D341Med (cell line): Measurements from ENCODE around the gene ZKSCAN3.
"Not testable (repeated sequence)": the region's sequence is repeated elsewhere in the genome, so short reads cannot be mapped to it uniquely, and the experiment has no call there.

Source experiments
- DNase-seq: peaks from one replicate; pipeline ENCODE4 v3.0.0; 2012; ENCODE audit warnings: low spot score

The ZKSCAN3 gene

GRCh38 chr6:28349892-28350737 lies at the start of gene ZKSCAN3:
Gene ZKSCAN3, plus strand, starts transcription at chr6:28349947. Its CDS starts 9,640 bp downstream, at chr6:28359587.
- DNase-seq = peak; percentile 87

GRCh38 chr6:28303570-28303969 lies 46.2 kb upstream of the ZKSCAN3 start:
- no peak for DNase-seq

GRCh38 chr6:28306363-28306762 lies 43.4 kb upstream of the ZKSCAN3 start:
- DNase-seq = not testable (repeated sequence)

GRCh38 chr6:28311139-28311823 lies 38.5 kb upstream of the ZKSCAN3 start:
- no peak for DNase-seq

GRCh38 chr6:28312939-28313338 lies 36.8 kb upstream of the ZKSCAN3 start:
- DNase-seq = no peak

- no peak for DNase-seq
These were observed 34.1 kb upstream of the ZKSCAN3 start for GRCh38 chr6:28315628-28316027.

- not testable (repeated sequence) for DNase-seq
These were observed 31.9 kb upstream of the ZKSCAN3 start for GRCh38 chr6:28317866-28318265.

GRCh38 chr6:28322661-28323060 lies 27.1 kb upstream of the ZKSCAN3 start:
- no peak for DNase-seq

- DNase-seq = no peak
These were observed 25.8 kb upstream of the ZKSCAN3 start for GRCh38 chr6:28323813-28324424.

GRCh38 chr6:28326371-28326948 lies 23.3 kb upstream of the ZKSCAN3 start:
- no peak for DNase-seq

GRCh38 chr6:28330041-28330440 lies 19.7 kb upstream of the ZKSCAN3 start:
- DNase-seq = no peak

- DNase-seq = no peak
These were observed 16.7 kb upstream of the ZKSCAN3 start for GRCh38 chr6:28333047-28333446.

GRCh38 chr6:28333599-28334018 lies 16.1 kb upstream of the ZKSCAN3 start:
- no peak for DNase-seq

- no peak for DNase-seq
These were observed 15.3 kb upstream of the ZKSCAN3 start for GRCh38 chr6:28334286-28335039.

GRCh38 chr6:28335040-28335563 lies 14.6 kb upstream of the ZKSCAN3 start:
- no peak for DNase-seq

GRCh38 chr6:28335564-28336283 lies 14.0 kb upstream of the ZKSCAN3 start, which contains the start of gene ZSCAN31:
Gene ZSCAN31, minus strand, starts transcription at chr6:28336148. Its CDS starts 6,465 bp downstream, at chr6:28329683.
- peak; percentile 92 for DNase-seq

- DNase-seq = no peak
These were observed 13.2 kb upstream of the ZKSCAN3 start for GRCh38 chr6:28336284-28337120.

GRCh38 chr6:28337121-28337520 lies 12.6 kb upstream of the ZKSCAN3 start:
- no peak for DNase-seq

- DNase-seq = no peak
These were observed 9.2 kb upstream of the ZKSCAN3 start for GRCh38 chr6:28340310-28341095.
